ENCODE measurements around the gene NDUFC1. TPM values are rescaled to one million over a fixed set of nuclear protein-coding genes. Genes with fewer than 3 reads are reported as not detected.

The NDUFC1 gene
- total and polyA plus RNA-seq, 2 donors (not counting 3 experiments of a cell fraction or from before 2014, with no cell fraction given): 65.2 to 78.1 TPM

- no peak overlapping the region for H3K27ac ChIP-seq (ENCODE audit: insufficient read depth, low read depth, low read length)
- no peaks in the 10 kb centered on the region for H3K9me3 ChIP-seq (replicated peaks; ENCODE audit: control insufficient read depth, insufficient read depth, low read length)
- no TSS peak for BruUV-seq (replicated peaks)
- peak overlapping the region; percentile 64 for H2AFZ ChIP-seq (ENCODE audit: low read depth, low read length)
- dilution Hi-C loops (cut with MboI; ENCODE audit: extremely low pct_ligation_motif_present, low sequenced_read_pairs): no loop called here
- H3K36me3 ChIP-seq (ENCODE audit: control insufficient read depth in 2 of 2, extremely low read depth in 1 of 2, insufficient read depth in 2 of 2, low read length in 2 of 2): no peaks in the 10 kb centered on the region
- DNase-seq (ENCODE audit: low read depth, low spot score) (peak; percentile 35), FAIRE-seq (no peak)
- no peaks in the 10 kb centered on the region for H3K27me3 ChIP-seq (ENCODE audit: control insufficient read depth in 2 of 2, insufficient read depth in 2 of 2, low read length in 2 of 2)
- ChIA-PET CTCF (interaction anchor here (1.7 to 4.9 kb wide), 2 partner anchors 12 to 18 kb away, joined by 5 to 74 read pairs; no protein-coding TSS in a partner anchor), POLR2A (no interaction called here)
- H3K4me1 ChIP-seq (ENCODE audit: control insufficient read depth, extremely low read depth, insufficient read depth, low read length): peaks cover 26% of the 10 kb centered on the region
- H3K9ac ChIP-seq (replicated peaks; ENCODE audit: extremely low read depth, insufficient read depth, low read length): peak overlapping the region; percentile 28
- no peaks in the 10 kb centered on the region for H3K79me2 ChIP-seq (ENCODE audit: control insufficient read depth, insufficient read depth, low read length)
- H4K20me1 ChIP-seq (replicated peaks; ENCODE audit: control insufficient read depth, extremely low read depth, insufficient read depth, low read length): no peaks in the 10 kb centered on the region
- no peaks in the 10 kb centered on the region for H3K9me1 ChIP-seq (replicated peaks; ENCODE audit: control insufficient read depth, extremely low read depth, insufficient read depth, low read length)
- intact Hi-C loops (cut with micrococcal nuclease): no loop called here
- peak overlapping the region; percentile 97 for H3K4me2 ChIP-seq (ENCODE audit: insufficient read depth, low read length)
- TF ChIP-seq MAX (IDR thresholded peaks at IDR 0.05; ENCODE audit: insufficient read depth, insufficient read length) (no peak), MYC (IDR thresholded peaks at IDR 0.05; ENCODE audit: low read depth, low read length) (no peak), GATA2 (IDR thresholded peaks at IDR 0.05; ENCODE audit: insufficient read depth, insufficient read length, low read depth, low read length) (no peak), JUN (IDR thresholded peaks at IDR 0.05; ENCODE audit: borderline replicate concordance, insufficient read depth, insufficient read length, low read depth) (no peak), POLR2AphosphoS5 (IDR thresholded peaks at IDR 0.05; ENCODE audit: insufficient read depth, low read depth, low read length) (no peak), EZH2 (IDR thresholded peaks at IDR 0.05; ENCODE audit: borderline replicate concordance, low read depth, low read length, severe bottlenecking) (no peak), CTCF (IDR thresholded peaks at IDR 0.05; ENCODE audit: extremely low read depth in 1 of 2, insufficient read depth in 1 of 2, low read depth in 1 of 2, low read length in 2 of 2) (no peak), FOS (IDR thresholded peaks at IDR 0.05; ENCODE audit: borderline replicate concordance, insufficient read depth, low read length) (no peak), POLR2A (IDR thresholded peaks at IDR 0.05; ENCODE audit: low read depth, low read length) (no peak)
- H3K4me3 ChIP-seq (replicated peaks in 1 of 3; ENCODE audit: insufficient read depth in 1 of 3, low read depth in 1 of 3, low read length in 3 of 3): peak overlapping the region in 2 of 3 experiments; percentile 68 to 80
These were observed 23.8 kb downstream of the NDUFC1 start for GRCh38 chr4:139278485-139278884.
